GM19468 (cell line): ENCODE data around the gene NVL.
"Not testable (repeated sequence)": the region's sequence is repeated elsewhere in the genome, so short reads cannot be mapped to it uniquely, and the experiment has no call there.

ENCODE experiments used
- ATAC-seq: cut with Tn5 transposase; IDR thresholded peaks from one replicate; pipeline ENCODE4 v1.9.1; 2021; ENCODE audit warnings: mild to moderate bottlenecking, moderate library complexity, moderate number of reproducible peaks; ENCODE audit not compliant: unreplicated experiment; ENCODE audit errors: extremely low read depth

NVL gene

DNA sequence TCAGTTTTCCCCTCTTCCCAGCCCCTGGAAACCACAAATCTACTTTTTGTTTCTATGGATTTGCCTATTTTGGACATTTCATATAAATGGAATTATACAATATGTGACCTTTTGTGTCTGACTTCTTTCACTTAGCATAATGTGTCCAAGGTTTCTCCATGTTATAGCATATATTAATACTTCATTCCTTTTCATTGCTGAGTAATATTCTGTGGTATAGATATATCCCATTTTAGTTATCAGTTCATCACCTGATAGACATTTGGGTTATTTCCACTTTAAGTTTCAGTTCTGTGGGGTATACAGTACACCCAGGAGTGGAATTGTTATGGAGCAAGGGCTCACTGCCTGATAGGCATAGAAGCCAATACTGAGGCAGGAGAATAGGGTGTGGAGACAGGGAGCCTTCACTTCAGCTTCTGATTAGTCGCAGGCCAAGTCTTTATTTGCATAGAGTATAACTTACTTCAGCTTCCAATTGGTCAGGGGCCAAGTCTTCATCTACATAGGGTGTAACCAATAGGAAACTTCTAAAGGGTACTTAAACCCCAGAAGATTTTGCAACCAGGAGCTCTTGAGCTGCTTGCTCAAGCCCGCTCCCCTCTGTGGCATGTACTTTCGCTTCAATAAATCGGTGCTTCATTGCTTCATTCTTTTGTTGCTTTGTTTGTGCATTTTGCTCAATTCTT is 8.3 kb upstream of the NVL start:
- ATAC-seq, result no peak

GRCh38 chr1:224333939-224334786 is 4.2 kb upstream of the NVL start:
- ATAC-seq, result no peak

GRCh38 chr1:224333309-224333926 is 3.4 kb upstream of the NVL start:
- ATAC-seq, result no peak

GRCh38 chr1:224331824-224332223 is 1.9 kb upstream of the NVL start:
- no peak for ATAC-seq

GRCh38 chr1:224331326-224331725 is 1.4 kb upstream of the NVL start:
- ATAC-seq, result no peak

GRCh38 chr1:224329484-224329841 is 509 bp downstream of the NVL start:
- no peak for ATAC-seq

- no peak for ATAC-seq
Observed at GRCh38 chr1:224328644-224329043, 1.3 kb downstream of the NVL start.

GRCh38 chr1:224325959-224326358 is 4.0 kb downstream of the NVL start:
- ATAC-seq, result no peak

DNA sequence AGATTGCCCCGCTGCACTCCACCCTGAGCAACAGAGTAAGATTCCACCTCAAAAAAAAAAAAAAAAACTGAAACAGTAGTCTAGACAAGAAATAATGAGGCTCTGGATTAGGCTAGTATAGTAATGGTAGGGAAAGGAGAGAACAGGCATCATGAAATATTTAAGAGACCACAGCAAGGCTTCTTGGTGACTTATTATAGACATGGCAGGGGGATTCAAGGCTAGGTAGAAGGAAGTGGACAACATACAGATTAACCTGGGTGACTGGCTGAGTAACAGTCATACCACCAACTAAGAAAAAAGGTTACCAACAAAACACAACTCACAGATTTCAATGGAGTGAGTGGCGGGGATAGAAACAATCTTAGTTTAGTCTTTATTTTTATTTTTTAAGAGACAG is 8.3 kb downstream of the NVL start:
- no peak for ATAC-seq

- ATAC-seq, result no peak
Observed at GRCh38 chr1:224317383-224318045, 12.5 kb downstream of the NVL start.

DNA sequence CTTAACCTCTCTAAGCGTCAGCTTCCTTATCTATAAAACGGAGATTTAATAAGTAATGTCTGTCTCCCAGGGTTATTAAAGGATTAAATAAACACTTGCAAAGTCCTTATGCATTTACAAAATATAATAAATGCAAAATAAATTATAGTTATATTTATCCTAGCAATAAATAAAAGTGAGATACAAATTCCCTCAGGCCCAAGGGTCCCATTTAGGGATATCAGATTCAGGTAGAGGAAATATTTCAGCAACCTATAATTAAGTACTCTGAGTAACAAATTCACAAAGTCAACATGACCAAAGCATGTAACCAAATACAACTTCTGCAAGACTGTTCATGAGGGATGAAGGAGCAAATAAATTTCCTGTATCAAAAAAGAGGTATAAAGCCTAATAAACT is 17.9 kb downstream of the NVL start:
- ATAC-seq, result no peak

DNA sequence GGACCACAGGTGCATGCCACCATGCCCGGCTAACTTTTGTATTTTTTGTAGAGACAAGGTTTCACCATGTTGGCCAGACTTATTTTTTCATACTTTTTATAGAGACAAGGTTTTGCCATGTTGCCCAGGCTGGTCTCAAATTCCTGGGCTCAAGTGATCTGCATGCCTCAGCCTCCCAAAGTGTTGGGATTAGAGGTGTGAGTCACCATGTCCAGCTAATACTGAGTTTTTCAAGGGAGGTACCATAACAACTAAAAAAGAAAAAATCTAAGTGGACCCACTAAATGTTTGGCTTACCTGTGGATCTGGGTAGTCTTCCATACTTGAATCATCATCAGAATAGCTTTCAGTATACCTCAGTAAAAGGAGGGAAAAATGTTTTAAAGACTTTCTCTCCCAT is 18.5 kb downstream of the NVL start:
- not testable (repeated sequence) for ATAC-seq

DNA sequence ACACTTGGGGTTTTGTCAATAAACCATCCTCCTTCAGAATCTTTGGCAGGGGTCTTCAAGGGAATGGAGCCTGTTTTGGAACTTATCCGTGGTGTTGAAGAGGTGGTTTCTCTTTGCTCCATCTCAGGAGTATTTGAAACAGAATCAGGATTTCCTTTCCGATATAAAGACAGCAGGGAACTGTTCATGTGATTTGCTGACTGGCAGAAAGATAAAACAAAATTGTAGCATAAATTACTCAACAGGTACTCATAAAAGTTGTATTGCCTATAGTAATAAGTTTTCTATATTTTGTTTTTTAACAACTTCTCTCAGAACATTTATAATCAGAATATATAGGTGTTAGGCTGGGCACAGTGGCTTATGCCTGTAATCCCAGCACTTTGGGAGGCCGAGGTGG is 21.9 kb downstream of the NVL start:
- ATAC-seq, result no peak

- no peak for ATAC-seq
Observed at GRCh38 chr1:224304767-224305166, 25.2 kb downstream of the NVL start.

GRCh38 chr1:224302947-224303346 is 27.0 kb downstream of the NVL start:
- no peak for ATAC-seq

DNA sequence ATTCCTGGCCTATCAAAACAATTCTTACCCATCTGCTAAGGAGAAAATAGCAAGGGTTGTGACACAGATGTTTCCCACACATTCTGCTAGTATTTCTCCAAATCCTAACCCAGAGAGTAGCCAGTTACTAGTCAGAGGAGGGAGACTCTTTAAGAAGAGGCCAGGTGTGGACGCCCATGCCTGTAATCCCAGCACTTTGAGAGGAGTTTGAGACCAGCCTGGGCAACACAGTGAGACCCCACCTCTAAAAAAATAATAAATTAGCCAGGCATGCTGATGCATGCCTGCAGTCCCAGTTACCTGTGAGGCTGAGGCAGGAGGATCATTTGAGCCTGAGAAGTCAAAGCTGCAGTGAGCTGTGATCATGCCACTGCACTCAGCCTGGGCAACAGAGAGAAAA is 28.6 kb downstream of the NVL start:
- no peak for ATAC-seq

GRCh38 chr1:224300346-224300745 is 29.6 kb downstream of the NVL start:
- ATAC-seq, result no peak

DNA sequence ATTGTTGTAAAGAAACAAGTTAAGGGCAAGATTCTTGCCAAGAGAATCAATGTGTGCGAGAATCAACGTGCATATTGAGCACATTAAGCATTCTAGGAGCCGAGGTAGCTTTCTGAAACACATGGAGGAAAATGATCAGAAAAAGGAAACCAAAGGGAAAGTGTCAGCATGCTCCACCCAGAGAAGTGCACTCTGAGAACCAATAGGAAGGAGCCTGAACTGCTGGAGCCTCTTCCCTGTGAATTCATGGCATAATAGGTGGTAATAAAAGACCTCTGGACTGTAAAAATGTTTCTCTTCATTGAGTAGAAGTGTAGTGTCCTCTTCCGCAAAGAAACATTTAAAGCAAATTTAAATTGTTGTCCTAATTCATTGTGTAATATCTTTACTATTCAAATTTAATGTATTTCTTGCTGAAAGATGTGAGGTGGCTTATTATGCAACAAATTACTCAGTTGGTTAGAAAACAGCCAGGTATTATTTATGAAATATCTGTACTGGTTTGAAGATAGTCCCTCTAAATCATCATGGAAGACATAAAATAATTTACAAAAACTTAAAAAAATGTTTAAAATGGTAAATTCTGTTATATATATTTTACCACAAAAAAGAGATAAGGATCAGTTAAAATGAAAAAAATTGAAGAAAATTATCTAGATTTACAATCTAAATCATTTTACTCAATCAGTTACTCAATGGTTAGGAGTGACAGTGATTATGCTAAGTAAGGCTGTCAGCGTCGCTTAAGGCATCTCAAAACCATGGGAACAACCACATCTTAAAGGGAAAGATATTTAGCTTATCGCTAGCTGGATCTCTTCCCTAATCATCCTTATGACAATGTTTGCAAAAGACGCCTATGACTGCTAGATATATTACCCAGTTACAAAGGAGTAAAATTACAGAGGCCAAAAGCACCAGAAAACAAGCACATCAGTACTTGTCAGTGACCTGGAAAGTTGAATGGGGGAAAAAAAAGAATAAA is 31.3 kb downstream of the NVL start:
- ATAC-seq, result no peak

DNA sequence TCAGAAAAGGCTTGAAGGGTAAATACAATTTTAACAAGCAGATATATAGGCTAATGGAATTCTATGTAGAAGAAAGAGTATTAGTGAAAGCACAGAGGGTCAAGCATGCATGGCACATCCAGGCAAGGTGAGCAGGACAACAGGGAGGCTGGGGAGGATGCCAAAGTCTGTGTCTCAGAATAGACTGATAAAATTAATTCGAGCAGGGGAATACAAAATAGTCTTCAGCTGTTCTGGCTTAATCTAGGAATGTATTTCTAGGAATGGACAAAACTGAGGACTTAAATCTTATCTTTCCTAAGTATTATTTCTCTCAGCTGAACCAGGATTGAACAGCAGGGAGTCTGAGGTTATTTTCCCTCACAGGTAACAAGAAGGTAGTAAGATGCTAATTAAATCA is 35.2 kb downstream of the NVL start:
- ATAC-seq, result no peak

DNA sequence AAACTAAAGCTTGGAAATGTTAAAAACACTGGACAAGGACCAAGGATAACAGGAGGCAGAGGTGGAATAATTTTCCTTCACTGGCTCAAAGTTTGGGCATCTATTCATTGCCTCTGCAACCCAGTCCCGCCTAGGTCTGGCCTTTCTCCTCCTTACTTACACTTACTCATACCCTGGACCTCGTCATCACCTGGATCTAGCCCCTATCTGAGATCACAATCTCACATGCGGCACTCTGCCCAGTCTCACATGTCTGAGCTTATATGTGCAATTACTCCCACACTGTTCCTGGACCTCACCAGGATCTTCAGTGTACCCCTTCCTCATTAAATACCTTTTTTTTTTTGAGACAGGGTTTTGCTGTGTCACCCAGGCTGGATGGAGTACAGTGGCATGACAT is 37.6 kb downstream of the NVL start:
- no peak for ATAC-seq
